ENCODE measurements around the gene PPP4R4.

- TF ChIP-seq POLR2A (IDR thresholded peaks at IDR 0.05), result no peak
- peak in 2 of 3 experiments; percentile 40 to 65 for TF ChIP-seq CTCF (IDR thresholded peaks at IDR 0.05)
Measured at GRCh38 chr14:94180655-94181271, 6.6 kb downstream of the PPP4R4 start.

All from testis (tissue), 2 donors.